ENCODE measurements around the gene TBC1D8. TPM values are rescaled to one million over a fixed set of nuclear protein-coding genes. Genes with fewer than 3 reads are reported as not detected.

TBC1D8 gene
- total and polyA plus RNA-seq, 2 experiments from 2014 or later = 18.0 to 36.9 TPM

GRCh38 chr2:101119431-101119830 is 31.8 kb downstream of the TBC1D8 start:
- Histone ChIP-seq H3K4me1 (ENCODE audit: insufficient read depth) (peaks cover 28% of the 10 kb centered on the region), H3F3A (replicated peaks; ENCODE audit: low read depth) (0 out of 2 replicates have a peak, but pooled peaks cover 6% of the 10 kb centered on the region), H3K27me3 (ENCODE audit: insufficient read depth) (no peaks in the 10 kb centered on the region), H3K4me2 (no peak overlapping the region), H4K20me1 (replicated peaks; ENCODE audit: insufficient read depth) (peaks cover 9% of the 10 kb centered on the region; the same call in 1 of the 2 replicates), H3K4me3 (no peak overlapping the region), H2AFZ (no peak overlapping the region), H3K36me3 (ENCODE audit: insufficient read depth) (no peaks in the 10 kb centered on the region), H3K27ac (ENCODE audit: low read depth) (no peak overlapping the region), H3K79me2 (replicated peaks; ENCODE audit: insufficient read depth) (peaks cover 90% of the 10 kb centered on the region), H3K9me2 (ENCODE audit: insufficient read depth) (no peaks in the 10 kb centered on the region)
- no peak overlapping the region; the same call in 1 of the 2 replicates for H3K27ac Mint-ChIP-seq
- peaks cover 44% of the 10 kb centered on the region for H3K4me1 Mint-ChIP-seq
- H3K36me3 Mint-ChIP-seq (ENCODE audit: low read depth) = peaks cover 18% of the 10 kb centered on the region
- H3K27me3 Mint-ChIP-seq (ENCODE audit: insufficient read depth, low read depth, poor library complexity) = peaks cover 7% of the 10 kb centered on the region
- no peaks in the 10 kb centered on the region for H3K9me3 Mint-ChIP-seq
- TF ChIP-seq ZNF331 (CRISPR knock-in tag; IDR thresholded peaks at IDR 0.05; ENCODE audit: low read depth) (no peak), CREB1 (CRISPR knock-in tag; IDR thresholded peaks at IDR 0.05; ENCODE audit: low read depth) (no peak), EZH2phosphoT487 (IDR thresholded peaks at IDR 0.05; ENCODE audit: unreplicated experiment) (no peak), ZNF462 (CRISPR knock-in tag; IDR thresholded peaks at IDR 0.05) (no peak), ZNF114 (CRISPR knock-in tag; IDR thresholded peaks at IDR 0.05) (no peak), JUNB (IDR thresholded peaks at IDR 0.05; ENCODE audit: unreplicated experiment) (no peak), NANOG (IDR thresholded peaks at IDR 0.05; ENCODE audit: borderline replicate concordance) (no peak), CTCF (conservative IDR thresholded peaks at IDR 0.05; ENCODE audit: low read depth in 2 of 2) (no peak), EZH2 (IDR thresholded peaks at IDR 0.05; ENCODE audit: low read depth, unreplicated experiment) (no peak), REST (IDR thresholded peaks at IDR 0.05; ENCODE audit: unreplicated experiment) (no peak), ETS1 (IDR thresholded peaks at IDR 0.05) (no peak), POLR2AphosphoS5 (IDR thresholded peaks at IDR 0.05; ENCODE audit: low read depth) (no peak), STAT1 (IDR thresholded peaks at IDR 0.05; ENCODE audit: unreplicated experiment) (no peak)
- ATAC-seq = no peak
- H3K4me3 Mint-ChIP-seq = no peak overlapping the region
- DNase-seq (ENCODE audit: low spot score) = no peak

Data from GM23338 (cell line).